ENCODE measurements around the gene EIF2D. TPM values are rescaled to one million over a fixed set of nuclear protein-coding genes. Genes with fewer than 3 reads are reported as not detected.

EIF2D gene
- total and polyA plus RNA-seq, 2 of the 13 experiments (the other 11 are each of a cell fraction or from before 2014, with no cell fraction given), result 45.1 to 64.9 TPM

- TF ChIP-seq ZNF737 (CRISPR knock-in tag; IDR thresholded peaks at IDR 0.05; ENCODE audit: borderline replicate concordance) (peak; percentile 68; the same call in 1 of the 2 replicates), FOXO4 (CRISPR knock-in tag; conservative IDR thresholded peaks at IDR 0.05) (no peak), FOXP4 (CRISPR knock-in tag; IDR thresholded peaks at IDR 0.05) (peak; percentile 69), ZBTB26 (CRISPR knock-in tag; IDR thresholded peaks at IDR 0.05; ENCODE audit: borderline replicate concordance) (peak; percentile 85; the same call in 1 of the 2 replicates), ZNF678 (CRISPR knock-in tag; IDR thresholded peaks at IDR 0.05) (peak; percentile 56; the same call in 1 of the 2 replicates), KLF16 (CRISPR knock-in tag; IDR thresholded peaks at IDR 0.05) (peak in 1 of 2 experiments; percentile 98; a peak in 2 of 4 replicates), RFX3 (CRISPR knock-in tag; IDR thresholded peaks at IDR 0.05) (no peak), ESRRA (CRISPR knock-in tag; IDR thresholded peaks at IDR 0.05; ENCODE audit: low read depth) (peak; percentile 87), ZNF225 (CRISPR knock-in tag; IDR thresholded peaks at IDR 0.05) (peak; percentile 94), CCAR2 (optimal IDR thresholded peaks at IDR 0.05; ENCODE audit: low read depth, low read length) (peak; percentile 95), GRHL1 (CRISPR knock-in tag; conservative IDR thresholded peaks at IDR 0.05) (no peak), DR1 (CRISPR knock-in tag; IDR thresholded peaks at IDR 0.05) (peak; percentile 96), SAFB2 (CRISPR knock-in tag; IDR thresholded peaks at IDR 0.05; ENCODE audit: borderline replicate concordance, low read depth) (peak; percentile 24; the same call in 1 of the 2 replicates), HNRNPUL1 (IDR thresholded peaks at IDR 0.05; ENCODE audit: low read depth, low read length) (peak; percentile 74; the same call in 1 of the 2 replicates), ZEB1 (IDR thresholded peaks at IDR 0.05; ENCODE audit: insufficient replicate concordance, low read depth) (no peak), PAF1 (CRISPR knock-in tag; IDR thresholded peaks at IDR 0.05) (no peak), SMAD9 (CRISPR knock-in tag; IDR thresholded peaks at IDR 0.05) (no peak), EZH2 (conservative IDR thresholded peaks at IDR 0.05; ENCODE audit: low read depth, low read length) (no peak), ZNF33A (CRISPR knock-in tag; IDR thresholded peaks at IDR 0.05; ENCODE audit: borderline replicate concordance) (no peak), ZC3H13 (CRISPR knock-in tag; IDR thresholded peaks at IDR 0.05) (peak; percentile 80; the same call in 1 of the 2 replicates), KAT8 (CRISPR knock-in tag; IDR thresholded peaks at IDR 0.05) (peak; percentile 99), TMF1 (CRISPR knock-in tag; IDR thresholded peaks at IDR 0.05; ENCODE audit: low read depth) (peak; percentile 73; the same call in 1 of the 2 replicates), ZNF501 (CRISPR knock-in tag; IDR thresholded peaks at IDR 0.05) (peak; percentile 99), CBX1 (IDR thresholded peaks at IDR 0.05; ENCODE audit: low read depth) (no peak)
Observed at GRCh38 chr1:206612129-206612876, at the start of gene EIF2D (continued).
